ENCODE data around the gene PPT2. TPM values are rescaled to one million over a fixed set of nuclear protein-coding genes. Genes with fewer than 3 reads are reported as not detected.

The PPT2 gene
- total RNA-seq, 1 experiment from 2014 or later: 30.0 TPM

DNA sequence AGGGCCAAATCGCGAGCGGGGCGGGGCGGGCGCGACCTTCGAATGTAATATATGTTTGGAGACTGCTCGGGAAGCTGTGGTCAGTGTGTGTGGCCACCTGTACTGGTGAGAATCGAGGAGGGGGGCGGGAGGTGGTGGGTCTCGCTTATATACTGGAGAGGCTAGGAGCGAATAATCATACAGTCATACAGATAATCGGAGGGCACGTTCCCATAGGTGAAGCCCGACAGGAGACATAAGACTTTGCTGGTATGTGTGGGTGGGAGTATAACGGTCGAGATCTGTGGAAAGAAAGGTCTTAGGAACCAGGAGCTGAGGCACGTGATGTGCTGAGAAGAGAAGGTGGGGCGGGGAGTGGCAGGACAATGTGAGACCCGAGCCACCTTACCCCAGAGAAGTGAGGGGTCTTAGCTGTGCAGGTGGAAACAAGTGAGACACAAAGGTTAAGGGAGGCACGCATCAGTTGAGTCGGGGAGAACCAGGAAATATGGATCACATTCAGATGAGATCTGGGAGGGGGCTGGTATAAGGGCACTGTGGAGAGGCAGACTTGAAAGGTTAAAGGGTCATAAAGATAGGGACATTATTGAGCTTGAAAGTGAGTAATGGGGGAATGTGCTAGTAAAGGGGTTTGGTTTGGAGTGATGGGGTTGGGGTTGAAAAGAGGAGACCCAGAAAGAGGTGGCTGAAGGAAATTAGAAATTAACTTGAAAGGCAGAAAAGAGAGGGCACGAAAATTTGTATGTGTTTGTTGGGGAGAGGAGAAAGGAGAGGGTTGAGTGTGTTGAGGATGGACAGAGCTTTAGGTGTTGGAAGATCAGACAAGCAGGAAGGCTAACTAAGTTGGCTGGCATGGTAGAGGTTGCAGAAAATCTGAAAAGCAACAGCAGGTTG, 24.9 kb downstream of the PPT2 start:
- no peak for TF ChIP-seq TP53 (CRISPR knock-in tag; IDR thresholded peaks at IDR 0.05)
- TF ChIP-seq GRHL2 (CRISPR knock-in tag; IDR thresholded peaks at IDR 0.05; ENCODE audit: insufficient replicate concordance, severe bottlenecking): no peak
- TF ChIP-seq, protein P1, sequence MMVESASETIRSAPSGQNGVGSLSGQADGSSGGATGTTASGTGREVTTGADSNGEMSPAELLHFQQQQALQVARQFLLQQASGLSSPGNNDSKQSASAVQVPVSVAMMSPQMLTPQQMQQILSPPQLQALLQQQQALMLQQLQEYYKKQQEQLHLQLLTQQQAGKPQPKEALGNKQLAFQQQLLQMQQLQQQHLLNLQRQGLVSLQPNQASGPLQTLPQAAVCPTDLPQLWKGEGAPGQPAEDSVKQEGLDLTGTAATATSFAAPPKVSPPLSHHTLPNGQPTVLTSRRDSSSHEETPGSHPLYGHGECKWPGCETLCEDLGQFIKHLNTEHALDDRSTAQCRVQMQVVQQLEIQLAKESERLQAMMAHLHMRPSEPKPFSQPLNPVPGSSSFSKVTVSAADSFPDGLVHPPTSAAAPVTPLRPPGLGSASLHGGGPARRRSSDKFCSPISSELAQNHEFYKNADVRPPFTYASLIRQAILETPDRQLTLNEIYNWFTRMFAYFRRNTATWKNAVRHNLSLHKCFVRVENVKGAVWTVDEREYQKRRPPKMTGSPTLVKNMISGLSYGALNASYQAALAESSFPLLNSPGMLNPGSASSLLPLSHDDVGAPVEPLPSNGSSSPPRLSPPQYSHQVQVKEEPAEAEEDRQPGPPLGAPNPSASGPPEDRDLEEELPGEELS (CRISPR knock-in tag; IDR thresholded peaks at IDR 0.05): 0 out of 2 replicates have a peak, but pooled peaks have one; percentile 6
- TF ChIP-seq, protein P2, sequence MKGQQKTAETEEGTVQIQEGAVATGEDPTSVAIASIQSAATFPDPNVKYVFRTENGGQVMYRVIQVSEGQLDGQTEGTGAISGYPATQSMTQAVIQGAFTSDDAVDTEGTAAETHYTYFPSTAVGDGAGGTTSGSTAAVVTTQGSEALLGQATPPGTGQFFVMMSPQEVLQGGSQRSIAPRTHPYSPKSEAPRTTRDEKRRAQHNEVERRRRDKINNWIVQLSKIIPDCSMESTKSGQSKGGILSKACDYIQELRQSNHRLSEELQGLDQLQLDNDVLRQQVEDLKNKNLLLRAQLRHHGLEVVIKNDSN (CRISPR knock-in tag; IDR thresholded peaks at IDR 0.05): peak; percentile 66
- no peak for TF ChIP-seq ZNF416 (CRISPR knock-in tag; IDR thresholded peaks at IDR 0.05)
- ChIA-PET POLR2A (interaction anchor here (3.7 kb wide), 1 partner anchor 16 kb away, joined by 25 read pairs; no protein-coding TSS in a partner anchor), CTCF (interaction anchor here (0.5 to 1.3 kb wide), 3 partner anchors 10 to 64 kb away, joined by 4 to 6 read pairs (median 4); no protein-coding TSS in a partner anchor)
- ATAC-seq (no peak), DNase-seq (ENCODE audit: low spot score) (no peak)
- H3K4me1 Mint-ChIP-seq: peaks cover 32% of the 10 kb centered on the region
- peaks cover 23% of the 10 kb centered on the region for H3K36me3 Mint-ChIP-seq
- peak overlapping the region; percentile 98 for H3K27ac Mint-ChIP-seq
- peak overlapping the region; percentile 82 for H3K4me3 Mint-ChIP-seq
- H3K27me3 Mint-ChIP-seq (ENCODE audit: low read depth): no peaks in the 10 kb centered on the region
- no peaks in the 10 kb centered on the region for H3K9me3 Mint-ChIP-seq

DNA sequence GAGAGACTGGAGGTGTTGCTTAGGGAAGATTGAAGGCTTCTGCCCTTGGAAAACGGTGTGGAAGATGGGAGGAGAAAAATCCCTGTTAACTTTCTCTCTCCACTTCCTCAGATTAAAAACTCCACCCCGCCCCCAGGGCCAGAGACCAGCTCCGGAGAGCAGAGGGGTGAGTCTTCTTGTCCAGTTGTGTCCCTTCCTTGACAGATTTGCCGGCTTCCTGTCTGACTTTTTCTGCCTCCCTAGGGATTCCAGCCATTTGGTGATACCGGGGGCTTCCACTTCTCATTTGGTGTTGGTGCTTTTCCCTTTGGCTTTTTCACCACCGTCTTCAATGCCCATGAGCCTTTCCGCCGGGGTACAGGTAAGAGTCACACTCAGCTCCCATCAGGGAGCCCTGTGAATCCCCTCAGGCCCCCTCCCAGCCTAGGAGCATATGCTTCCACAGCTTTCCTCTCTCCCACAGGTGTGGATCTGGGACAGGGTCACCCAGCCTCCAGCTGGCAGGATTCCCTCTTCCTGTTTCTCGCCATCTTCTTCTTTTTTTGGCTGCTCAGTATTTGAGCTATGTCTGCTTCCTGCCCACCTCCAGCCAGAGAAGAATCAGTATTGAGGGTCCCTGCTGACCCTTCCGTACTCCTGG, 25.9 kb downstream of the PPT2 start:
- Mint-ChIP-seq H3K27me3 (ENCODE audit: low read depth) (no peaks in the 10 kb centered on the region), H3K36me3 (peaks cover 23% of the 10 kb centered on the region), H3K4me1 (peaks cover 22% of the 10 kb centered on the region), H3K4me3 (peak overlapping the region; percentile 82), H3K9me3 (no peaks in the 10 kb centered on the region), H3K27ac (no peak overlapping the region)
- no peak for DNase-seq (ENCODE audit: low spot score)
- ChIA-PET POLR2A (no interaction called here), CTCF (no interaction called here)
- no peak for ATAC-seq
- no peak for TF ChIP-seq TCF7 (CRISPR knock-in tag; IDR thresholded peaks at IDR 0.05; ENCODE audit: low read depth)
- no peak for TF ChIP-seq ZNF232 (CRISPR knock-in tag; IDR thresholded peaks at IDR 0.05)
- no peak for TF ChIP-seq TP53 (CRISPR knock-in tag; IDR thresholded peaks at IDR 0.05)
- TF ChIP-seq, protein P3, sequence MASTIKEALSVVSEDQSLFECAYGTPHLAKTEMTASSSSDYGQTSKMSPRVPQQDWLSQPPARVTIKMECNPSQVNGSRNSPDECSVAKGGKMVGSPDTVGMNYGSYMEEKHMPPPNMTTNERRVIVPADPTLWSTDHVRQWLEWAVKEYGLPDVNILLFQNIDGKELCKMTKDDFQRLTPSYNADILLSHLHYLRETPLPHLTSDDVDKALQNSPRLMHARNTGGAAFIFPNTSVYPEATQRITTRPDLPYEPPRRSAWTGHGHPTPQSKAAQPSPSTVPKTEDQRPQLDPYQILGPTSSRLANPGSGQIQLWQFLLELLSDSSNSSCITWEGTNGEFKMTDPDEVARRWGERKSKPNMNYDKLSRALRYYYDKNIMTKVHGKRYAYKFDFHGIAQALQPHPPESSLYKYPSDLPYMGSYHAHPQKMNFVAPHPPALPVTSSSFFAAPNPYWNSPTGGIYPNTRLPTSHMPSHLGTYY (CRISPR knock-in tag; IDR thresholded peaks at IDR 0.05): no peak
- TF ChIP-seq, protein P4, sequence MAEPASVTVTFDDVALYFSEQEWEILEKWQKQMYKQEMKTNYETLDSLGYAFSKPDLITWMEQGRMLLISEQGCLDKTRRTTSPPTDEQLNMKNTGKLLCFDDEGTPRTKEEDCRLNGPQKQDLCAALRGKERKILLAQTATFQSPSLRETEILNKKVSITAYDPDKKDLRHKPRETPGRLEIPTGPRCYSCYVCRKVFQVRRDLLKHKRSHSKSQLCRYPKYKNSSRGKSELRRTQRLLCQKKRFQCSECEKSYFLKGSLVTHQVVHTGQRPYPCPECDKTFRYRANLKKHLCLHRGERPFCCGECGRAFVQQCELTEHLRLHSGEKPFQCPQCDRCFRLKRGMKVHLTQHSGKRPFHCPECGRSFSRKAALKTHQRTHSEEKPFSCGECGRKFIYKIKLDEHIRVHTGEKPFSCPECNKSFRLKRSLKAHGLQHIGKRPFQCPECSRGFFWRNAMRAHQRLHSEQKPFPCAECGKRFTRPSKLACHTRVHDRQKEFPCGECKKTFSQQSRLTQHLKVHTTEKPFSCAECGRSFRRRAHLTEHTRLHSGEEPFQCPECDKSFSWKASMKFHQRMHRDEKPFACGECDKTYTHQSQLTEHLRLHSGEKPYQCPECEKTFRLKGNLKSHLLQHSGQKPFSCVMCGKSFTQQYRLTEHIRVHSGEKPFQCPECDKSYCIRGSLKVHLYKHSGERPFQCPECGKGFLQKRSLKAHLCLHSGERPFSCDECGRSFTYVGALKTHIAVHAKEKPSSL (CRISPR knock-in tag; conservative IDR thresholded peaks at IDR 0.05): no peak
- TF ChIP-seq ELF4 (CRISPR knock-in tag; IDR thresholded peaks at IDR 0.05; ENCODE audit: low read depth): no peak
- no peak for TF ChIP-seq SOX15 (CRISPR knock-in tag; IDR thresholded peaks at IDR 0.05)
- TF ChIP-seq, protein P5, sequence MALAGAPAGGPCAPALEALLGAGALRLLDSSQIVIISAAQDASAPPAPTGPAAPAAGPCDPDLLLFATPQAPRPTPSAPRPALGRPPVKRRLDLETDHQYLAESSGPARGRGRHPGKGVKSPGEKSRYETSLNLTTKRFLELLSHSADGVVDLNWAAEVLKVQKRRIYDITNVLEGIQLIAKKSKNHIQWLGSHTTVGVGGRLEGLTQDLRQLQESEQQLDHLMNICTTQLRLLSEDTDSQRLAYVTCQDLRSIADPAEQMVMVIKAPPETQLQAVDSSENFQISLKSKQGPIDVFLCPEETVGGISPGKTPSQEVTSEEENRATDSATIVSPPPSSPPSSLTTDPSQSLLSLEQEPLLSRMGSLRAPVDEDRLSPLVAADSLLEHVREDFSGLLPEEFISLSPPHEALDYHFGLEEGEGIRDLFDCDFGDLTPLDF (CRISPR knock-in tag; IDR thresholded peaks at IDR 0.05): no peak
- TF ChIP-seq MYBL2 (CRISPR knock-in tag; IDR thresholded peaks at IDR 0.05): no peak
- TF ChIP-seq, protein P6, sequence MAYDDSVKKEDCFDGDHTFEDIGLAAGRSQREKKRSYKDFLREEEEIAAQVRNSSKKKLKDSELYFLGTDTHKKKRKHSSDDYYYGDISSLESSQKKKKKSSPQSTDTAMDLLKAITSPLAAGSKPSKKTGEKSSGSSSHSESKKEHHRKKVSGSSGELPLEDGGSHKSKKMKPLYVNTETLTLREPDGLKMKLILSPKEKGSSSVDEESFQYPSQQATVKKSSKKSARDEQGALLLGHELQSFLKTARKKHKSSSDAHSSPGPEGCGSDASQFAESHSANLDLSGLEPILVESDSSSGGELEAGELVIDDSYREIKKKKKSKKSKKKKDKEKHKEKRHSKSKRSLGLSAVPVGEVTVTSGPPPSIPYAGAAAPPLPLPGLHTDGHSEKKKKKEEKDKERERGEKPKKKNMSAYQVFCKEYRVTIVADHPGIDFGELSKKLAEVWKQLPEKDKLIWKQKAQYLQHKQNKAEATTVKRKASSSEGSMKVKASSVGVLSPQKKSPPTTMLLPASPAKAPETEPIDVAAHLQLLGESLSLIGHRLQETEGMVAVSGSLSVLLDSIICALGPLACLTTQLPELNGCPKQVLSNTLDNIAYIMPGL (CRISPR knock-in tag; IDR thresholded peaks at IDR 0.05): no peak
- no peak for TF ChIP-seq CREB1 (CRISPR knock-in tag; IDR thresholded peaks at IDR 0.05)
- TF ChIP-seq, protein P7, sequence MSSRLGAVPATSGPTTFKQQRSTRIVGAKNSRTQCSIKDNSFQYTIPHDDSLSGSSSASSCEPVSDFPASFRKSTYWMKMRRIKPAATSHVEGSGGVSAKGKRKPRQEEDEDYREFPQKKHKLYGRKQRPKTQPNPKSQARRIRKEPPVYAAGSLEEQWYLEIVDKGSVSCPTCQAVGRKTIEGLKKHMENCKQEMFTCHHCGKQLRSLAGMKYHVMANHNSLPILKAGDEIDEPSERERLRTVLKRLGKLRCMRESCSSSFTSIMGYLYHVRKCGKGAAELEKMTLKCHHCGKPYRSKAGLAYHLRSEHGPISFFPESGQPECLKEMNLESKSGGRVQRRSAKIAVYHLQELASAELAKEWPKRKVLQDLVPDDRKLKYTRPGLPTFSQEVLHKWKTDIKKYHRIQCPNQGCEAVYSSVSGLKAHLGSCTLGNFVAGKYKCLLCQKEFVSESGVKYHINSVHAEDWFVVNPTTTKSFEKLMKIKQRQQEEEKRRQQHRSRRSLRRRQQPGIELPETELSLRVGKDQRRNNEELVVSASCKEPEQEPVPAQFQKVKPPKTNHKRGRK (CRISPR knock-in tag; IDR thresholded peaks at IDR 0.05; ENCODE audit: borderline replicate concordance): no peak
- TF ChIP-seq CBFB (CRISPR knock-in tag; IDR thresholded peaks at IDR 0.05; ENCODE audit: low read depth): no peak
- TF ChIP-seq ZNF138 (CRISPR knock-in tag; conservative IDR thresholded peaks at IDR 0.05): no peak

Data from WTC11 (cell line).